D721Med (cell line): ENCODE results near the gene EMILIN3.

ENCODE experiments used
- DNase-seq: peaks from one replicate; pipeline ENCODE4 v3.0.0; 2011; ENCODE audit warnings: low spot score; ENCODE audit not compliant: insufficient read length
- FAIRE-seq: peaks from 2 replicates; lab custom pipeline; 2011; peaks lifted over from hg19 to GRCh38; lab: Jason Lieb, UNC
- TF ChIP-seq, protein P1 (sequence below): IDR thresholded peaks from 2 replicates; pipeline ENCODE4 v1.5.1; 2012; ENCODE audit warnings: mild to moderate bottlenecking, control low read depth; ENCODE audit not compliant: insufficient read depth; ENCODE audit errors: missing control alignments

Gene EMILIN3

DNA sequence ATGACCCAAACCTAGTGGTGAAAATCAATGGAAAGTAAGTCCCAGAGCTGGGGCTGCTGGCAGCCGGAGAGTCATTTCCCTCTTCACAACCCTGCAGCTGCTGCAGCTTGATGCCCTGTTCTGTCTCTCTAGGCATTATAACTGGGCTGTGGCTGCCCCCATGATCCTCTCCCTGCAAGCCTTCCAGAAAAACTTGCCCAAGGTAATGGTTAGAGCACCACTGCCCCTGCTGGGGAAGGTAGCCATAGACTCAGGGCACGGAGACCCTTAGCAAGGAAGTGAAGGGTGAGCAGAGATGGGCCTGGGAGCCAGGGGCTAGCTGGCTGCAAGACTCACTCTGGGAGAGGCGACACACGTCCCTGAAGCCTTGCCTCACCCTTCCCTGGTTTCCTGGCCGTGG lies 14.0 kb downstream of the EMILIN3 start:
- TF ChIP-seq, protein P1, sequence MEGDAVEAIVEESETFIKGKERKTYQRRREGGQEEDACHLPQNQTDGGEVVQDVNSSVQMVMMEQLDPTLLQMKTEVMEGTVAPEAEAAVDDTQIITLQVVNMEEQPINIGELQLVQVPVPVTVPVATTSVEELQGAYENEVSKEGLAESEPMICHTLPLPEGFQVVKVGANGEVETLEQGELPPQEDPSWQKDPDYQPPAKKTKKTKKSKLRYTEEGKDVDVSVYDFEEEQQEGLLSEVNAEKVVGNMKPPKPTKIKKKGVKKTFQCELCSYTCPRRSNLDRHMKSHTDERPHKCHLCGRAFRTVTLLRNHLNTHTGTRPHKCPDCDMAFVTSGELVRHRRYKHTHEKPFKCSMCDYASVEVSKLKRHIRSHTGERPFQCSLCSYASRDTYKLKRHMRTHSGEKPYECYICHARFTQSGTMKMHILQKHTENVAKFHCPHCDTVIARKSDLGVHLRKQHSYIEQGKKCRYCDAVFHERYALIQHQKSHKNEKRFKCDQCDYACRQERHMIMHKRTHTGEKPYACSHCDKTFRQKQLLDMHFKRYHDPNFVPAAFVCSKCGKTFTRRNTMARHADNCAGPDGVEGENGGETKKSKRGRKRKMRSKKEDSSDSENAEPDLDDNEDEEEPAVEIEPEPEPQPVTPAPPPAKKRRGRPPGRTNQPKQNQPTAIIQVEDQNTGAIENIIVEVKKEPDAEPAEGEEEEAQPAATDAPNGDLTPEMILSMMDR, result no peak
- FAIRE-seq, result no peak
- DNase-seq, result no peak

DNA sequence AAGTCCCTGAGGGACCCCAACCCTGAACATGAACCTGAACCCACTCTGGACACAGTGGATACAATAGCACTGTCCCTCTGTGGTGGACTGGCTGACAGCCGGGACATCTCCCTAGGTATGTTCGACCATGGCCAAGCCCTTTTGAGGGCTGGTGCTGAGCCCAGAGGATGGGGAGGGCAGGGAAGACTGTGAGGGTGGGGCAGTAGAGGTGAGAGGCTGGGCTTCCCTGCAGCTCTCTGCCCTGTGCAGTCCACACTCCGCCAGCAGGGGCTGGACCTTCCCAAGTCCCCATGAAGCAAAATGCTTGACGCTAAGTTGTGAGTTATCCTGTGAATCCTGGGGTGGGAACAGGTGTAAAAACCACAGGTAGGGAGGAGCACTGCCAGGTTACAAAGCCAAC lies 14.5 kb downstream of the EMILIN3 start:
- DNase-seq, result no peak
- FAIRE-seq, result no peak
- TF ChIP-seq, protein P1, result no peak

GRCh38 chr20:41350408-41350962 lies 16.1 kb downstream of the EMILIN3 start:
- FAIRE-seq (no peak), DNase-seq (no peak)
- TF ChIP-seq, protein P1, result no peak

GRCh38 chr20:41349943-41350342 lies 16.7 kb downstream of the EMILIN3 start:
- FAIRE-seq, result no peak
- no peak for DNase-seq
- TF ChIP-seq, protein P1, result no peak

DNA sequence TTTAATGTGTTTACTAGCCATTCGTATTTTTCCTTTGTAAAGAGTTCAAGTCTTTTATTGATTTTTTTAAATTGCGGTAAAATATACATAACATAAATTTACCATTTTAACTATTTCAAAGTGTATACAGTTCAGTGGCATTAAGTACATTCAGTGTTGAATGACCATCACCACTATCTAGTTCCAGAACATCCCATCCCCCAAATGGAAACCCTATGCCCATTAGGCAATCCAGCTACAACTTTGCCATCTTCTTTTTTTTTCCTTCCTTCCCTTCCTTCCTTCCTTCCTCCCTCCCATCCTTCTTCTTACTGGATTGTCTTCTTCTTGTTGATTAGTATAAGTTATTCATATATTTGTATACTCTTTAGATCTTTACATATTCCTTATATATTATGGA lies 17.4 kb downstream of the EMILIN3 start:
- TF ChIP-seq, protein P1, result no peak
- FAIRE-seq (no peak), DNase-seq (no peak)

DNA sequence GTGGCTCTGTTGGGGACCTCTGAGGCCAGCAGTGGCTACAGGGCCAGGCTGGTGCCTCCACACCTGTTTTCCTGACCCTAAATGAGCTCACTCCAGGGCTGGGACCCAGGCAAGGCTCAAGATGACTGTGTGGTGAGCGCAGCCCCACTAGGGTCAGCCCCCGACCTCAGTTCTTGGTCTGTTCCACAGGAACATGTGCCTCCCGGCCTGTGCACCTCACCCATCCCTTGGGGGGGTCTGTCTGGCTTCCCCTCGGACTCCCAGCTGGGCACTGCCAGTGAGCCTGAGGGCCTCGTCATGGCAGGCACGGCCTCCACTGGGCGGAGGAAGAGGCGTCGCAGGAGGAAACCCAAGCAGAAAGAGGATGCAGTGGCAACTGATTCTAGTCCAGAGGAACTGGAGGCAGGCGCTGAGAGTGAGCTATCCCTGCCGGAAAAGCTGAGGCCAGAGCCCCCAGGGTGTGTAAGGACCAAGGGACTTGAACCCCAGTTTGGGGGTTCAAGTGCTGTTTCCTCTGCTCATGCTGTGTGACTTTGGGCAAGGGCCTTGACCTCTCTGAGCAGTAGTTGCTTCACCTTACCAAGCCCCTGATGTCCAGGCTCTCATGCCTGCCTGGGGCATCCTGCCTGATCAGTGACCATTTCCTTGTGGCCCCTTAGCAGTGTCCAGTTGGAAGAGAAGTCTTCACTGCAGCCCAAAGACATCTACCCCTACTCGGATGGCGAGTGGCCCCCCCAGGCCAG lies 18.0 kb downstream of the EMILIN3 start:
- DNase-seq (no peak), FAIRE-seq (no peak)
- TF ChIP-seq, protein P1, result no peak

DNA sequence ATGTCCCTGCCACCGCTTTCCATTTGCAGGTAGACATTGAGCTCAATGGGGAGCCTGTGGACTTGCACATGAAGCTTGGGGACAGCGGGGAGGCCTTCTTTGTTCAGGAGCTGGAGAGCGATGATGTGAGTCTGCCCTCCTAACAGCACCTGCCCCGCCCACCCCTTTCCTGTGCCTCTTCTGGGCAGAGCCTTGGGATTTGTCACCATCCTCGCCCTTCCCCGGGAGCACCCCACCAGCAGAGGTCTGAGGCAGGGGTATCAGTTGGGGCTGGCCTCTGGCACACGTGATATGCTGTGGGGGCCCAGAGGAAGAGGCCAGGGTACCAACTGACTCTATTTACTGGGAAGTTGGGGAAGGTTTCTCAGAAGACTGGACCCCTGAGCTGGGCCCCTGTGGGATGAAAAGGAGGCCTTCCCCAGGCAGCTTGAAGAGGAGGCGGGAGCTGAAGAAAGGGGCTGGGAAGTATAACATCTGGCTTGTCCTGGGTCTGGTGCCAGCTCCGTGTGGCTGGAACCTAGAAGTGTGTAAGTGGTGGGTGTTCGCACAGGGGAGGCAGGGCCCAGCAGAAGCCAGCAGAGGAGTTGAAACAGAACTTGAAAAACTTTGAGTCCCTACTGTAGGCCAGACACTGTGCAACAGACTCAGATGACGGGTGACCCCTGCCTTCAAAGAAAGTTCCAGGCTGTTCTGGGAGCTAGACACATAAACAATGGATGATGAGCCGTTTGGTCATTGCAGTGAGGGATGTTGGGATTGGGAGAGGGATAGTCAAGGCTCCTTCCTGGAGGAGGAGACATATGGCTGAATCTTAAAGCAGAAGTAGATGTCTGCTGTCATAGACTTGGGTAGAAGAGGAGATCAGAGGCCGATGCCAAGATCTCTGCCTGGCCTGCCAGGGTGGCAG lies 18.8 kb downstream of the EMILIN3 start:
- no peak for DNase-seq
- no peak for FAIRE-seq
- TF ChIP-seq, protein P1, result no peak
